ENCODE results near the gene TRPC4AP. TPM values are rescaled to one million over a fixed set of nuclear protein-coding genes. Genes with fewer than 3 reads are reported as not detected.

Gene TRPC4AP
- total RNA-seq, 1 donor from 2014 or later, result 57.5 TPM

- DNase-seq (ENCODE audit: low spot score), result peak; percentile 35
Measured at GRCh38 chr20:35015863-35016193, 76.8 kb downstream of the TRPC4AP start.

- DNase-seq (ENCODE audit: low spot score), result no peak
Measured at GRCh38 chr20:35014537-35014936, 78.1 kb downstream of the TRPC4AP start.

GRCh38 chr20:35013421-35014411 is 78.9 kb downstream of the TRPC4AP start:
- DNase-seq (ENCODE audit: low spot score), result peak; percentile 36

- peak; percentile 36 for DNase-seq (ENCODE audit: low spot score)
Measured at GRCh38 chr20:35012227-35013069, 80.2 kb downstream of the TRPC4AP start.

- no peak for DNase-seq (ENCODE audit: low spot score)
Measured at GRCh38 chr20:35011589-35012226, 80.9 kb downstream of the TRPC4AP start.

DNA sequence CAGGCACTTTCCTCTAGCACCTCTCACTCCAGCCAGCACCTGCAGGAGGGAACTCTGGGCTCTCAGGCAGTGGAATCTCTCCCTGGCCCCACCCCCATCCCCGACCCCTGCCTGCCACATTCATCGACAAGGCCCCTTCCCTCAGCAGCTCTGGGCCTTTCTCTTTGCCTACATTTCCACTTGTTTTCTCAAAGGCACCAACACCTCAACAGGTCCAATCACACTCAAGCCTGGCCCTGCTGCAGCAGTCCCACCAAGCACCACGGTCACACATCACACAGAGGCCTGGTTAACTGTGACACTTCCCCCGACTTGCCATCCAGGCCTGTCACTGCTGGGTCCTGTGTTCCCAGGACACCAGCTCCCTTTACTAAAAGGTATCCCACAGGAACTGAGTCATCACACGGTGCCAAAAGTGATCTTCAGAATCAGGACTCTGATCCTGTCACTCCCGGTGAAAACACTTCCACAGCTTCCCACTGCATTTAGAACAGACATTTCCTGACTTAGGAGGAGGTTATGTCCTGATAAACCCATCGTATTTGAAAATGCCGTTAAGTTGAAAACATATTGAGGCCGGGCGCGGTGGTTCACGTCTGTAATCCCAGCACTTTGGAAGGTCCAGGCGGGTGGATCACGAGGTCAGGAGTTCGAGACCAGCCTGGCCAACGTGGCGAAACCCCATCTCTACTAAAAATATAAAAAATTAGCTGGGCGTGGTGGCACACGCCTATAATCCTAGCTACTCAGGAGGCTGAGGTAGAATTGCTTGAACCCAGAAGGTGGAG is 82.0 kb downstream of the TRPC4AP start:
- no peak for DNase-seq (ENCODE audit: low spot score)

GRCh38 chr20:35009665-35010328 is 82.8 kb downstream of the TRPC4AP start:
- no peak for DNase-seq (ENCODE audit: low spot score)

- DNase-seq (ENCODE audit: low spot score), result no peak
Measured at GRCh38 chr20:35008411-35009342, 83.9 kb downstream of the TRPC4AP start.

- DNase-seq (ENCODE audit: low spot score), result no peak
Measured at GRCh38 chr20:35007891-35008290, 84.7 kb downstream of the TRPC4AP start.

GRCh38 chr20:35007413-35007812 is 85.2 kb downstream of the TRPC4AP start:
- no peak for DNase-seq (ENCODE audit: low spot score)

- no peak for DNase-seq (ENCODE audit: low spot score)
Measured at GRCh38 chr20:35006531-35006971, 86.1 kb downstream of the TRPC4AP start.

DNA sequence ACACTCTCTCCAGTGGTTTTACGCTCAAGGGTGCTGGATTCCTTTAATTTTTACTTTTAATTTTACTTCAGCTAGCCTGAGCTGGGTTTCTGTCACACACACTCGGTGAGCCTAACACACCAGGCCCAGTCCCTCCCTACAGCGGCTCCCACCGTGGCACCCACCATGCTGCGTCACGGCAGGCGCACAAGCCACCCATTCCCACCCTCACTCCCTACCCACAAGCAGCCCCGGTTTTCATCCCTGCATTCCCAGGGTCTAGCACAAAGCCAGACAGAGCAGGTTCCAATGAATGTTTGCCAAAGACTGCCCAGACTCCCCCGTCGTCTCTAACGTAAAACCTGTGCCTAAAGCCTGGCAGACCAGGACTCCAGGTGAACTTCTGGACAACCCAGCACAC is 86.6 kb downstream of the TRPC4AP start:
- DNase-seq (ENCODE audit: low spot score), result no peak

DNA sequence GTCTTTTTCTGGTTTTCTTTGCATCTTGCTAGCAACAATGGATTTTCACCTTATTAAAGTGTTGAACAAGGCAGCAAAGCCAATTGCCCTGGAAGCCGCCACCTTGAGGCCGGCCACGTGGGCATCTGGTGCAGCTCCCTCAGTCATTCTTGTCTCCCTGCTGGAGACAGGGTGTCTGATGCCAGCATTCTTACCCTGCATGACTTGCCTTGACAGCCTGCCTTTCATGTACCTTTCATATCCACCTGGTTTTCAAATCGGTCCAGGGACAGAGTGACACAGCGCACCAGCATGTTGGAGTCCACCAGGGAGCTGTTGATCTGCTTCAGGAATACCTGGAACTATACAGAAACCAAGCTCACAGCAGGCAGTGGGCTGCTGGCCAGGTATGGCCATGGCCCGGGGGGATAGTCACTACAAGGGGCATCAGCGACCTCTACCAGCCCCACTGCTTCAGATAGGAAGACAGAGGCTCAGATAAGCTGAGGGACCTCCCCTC is 87.1 kb downstream of the TRPC4AP start:
- no peak for DNase-seq (ENCODE audit: low spot score)

GRCh38 chr20:35004749-35005462 is 87.7 kb downstream of the TRPC4AP start:
- no peak for DNase-seq (ENCODE audit: low spot score)

DNA sequence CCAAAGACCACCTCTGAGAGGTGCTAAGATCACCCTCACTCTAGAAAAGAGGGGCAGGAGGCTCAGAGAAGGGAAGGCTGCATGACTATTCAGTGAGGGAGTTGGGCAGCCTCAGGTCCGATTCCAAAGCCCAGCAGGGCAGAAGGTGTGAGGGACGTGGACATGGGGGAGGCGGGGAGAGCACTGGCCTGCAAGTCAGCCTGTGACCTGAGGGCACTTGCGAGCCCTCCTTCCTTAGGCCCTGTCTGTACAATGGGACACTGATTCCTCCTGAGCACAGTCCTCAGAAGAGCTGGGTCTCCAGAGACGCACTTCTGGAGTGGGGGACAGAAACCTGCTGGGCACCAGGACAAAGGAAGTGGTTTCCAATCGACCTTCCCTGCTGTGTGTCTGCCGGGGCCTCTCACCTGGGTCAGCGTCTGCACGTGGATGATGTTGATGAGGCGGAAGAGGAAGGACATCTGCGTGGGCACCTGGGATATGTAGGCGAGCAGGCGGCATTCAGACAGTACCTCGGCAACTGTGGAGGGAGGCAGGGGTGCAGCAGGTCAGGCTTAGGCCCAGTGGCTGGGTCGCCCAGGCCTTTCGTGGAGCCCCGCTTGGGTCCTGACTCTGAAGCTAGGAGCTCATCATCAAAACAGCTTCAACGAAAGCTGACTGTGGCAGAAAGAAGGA is 88.4 kb downstream of the TRPC4AP start:
- no peak for DNase-seq (ENCODE audit: low spot score)

- no peak for DNase-seq (ENCODE audit: low spot score)
Measured at GRCh38 chr20:35003211-35004031, 89.2 kb downstream of the TRPC4AP start.

Data from ureter (tissue), 1 donor.